ENCODE data around the gene ENGASE.

Gene ENGASE

GRCh38 chr17:79125503-79125902 lies 50.9 kb downstream of the ENGASE start:
- Histone ChIP-seq H3K4me1 (peaks cover 0 to 39% (median 28%) of the 10 kb centered on the region in 10 experiments; a peak in 14 of 20 replicates), H3K9me3 (replicated peaks in 1 of 11) (no peaks in the 10 kb centered on the region), H3K4me3 (no peak overlapping the region), H3K9ac (no peak overlapping the region), H3K27me3 (peaks cover 7 to 41% (median 27%) of the 10 kb centered on the region in 11 experiments; a peak in 15 of 22 replicates), H3K4me2 (no peak overlapping the region), H3K36me3 (no peaks in the 10 kb centered on the region), H4K20me1 (peaks cover 0 to 45% (median 0%) of the 10 kb centered on the region in 11 experiments; a peak in 6 of 22 replicates), H3K27ac (no peak overlapping the region)
- TF ChIP-seq Cebpa-rat (IDR thresholded peaks at IDR 0.05): no peak

- TF ChIP-seq Cebpa-rat (IDR thresholded peaks at IDR 0.05): no peak
- Histone ChIP-seq H3K9ac (no peak overlapping the region), H4K20me1 (peaks cover 0 to 52% (median 0%) of the 10 kb centered on the region in 11 experiments; a peak in 6 of 22 replicates), H3K27me3 (peaks cover 7 to 41% (median 27%) of the 10 kb centered on the region in 11 experiments; a peak in 15 of 22 replicates), H3K4me1 (peaks cover 0 to 45% (median 34%) of the 10 kb centered on the region in 10 experiments; a peak in 14 of 20 replicates), H3K4me3 (no peak overlapping the region), H3K27ac (no peak overlapping the region), H3K36me3 (no peaks in the 10 kb centered on the region), H3K4me2 (no peak overlapping the region), H3K9me3 (replicated peaks in 1 of 11) (no peaks in the 10 kb centered on the region)
These were observed 51.5 kb downstream of the ENGASE start for GRCh38 chr17:79126139-79126538.

- Histone ChIP-seq H3K4me3 (no peak overlapping the region), H3K27me3 (peaks cover 7 to 51% (median 27%) of the 10 kb centered on the region in 11 experiments; a peak in 16 of 22 replicates), H3K9me3 (replicated peaks in 1 of 11) (no peaks in the 10 kb centered on the region), H4K20me1 (peaks cover 0 to 54% (median 4%) of the 10 kb centered on the region in 11 experiments; a peak in 10 of 22 replicates), H3K36me3 (no peaks in the 10 kb centered on the region), H3K4me2 (peak overlapping the region in 8 of 11 experiments; percentile 6 to 57 (median 45); a peak in 11 of 22 replicates), H3K4me1 (peaks cover 4 to 53% (median 40%) of the 10 kb centered on the region in 10 experiments), H3K27ac (no peak overlapping the region), H3K9ac (no peak overlapping the region)
- TF ChIP-seq Cebpa-rat (IDR thresholded peaks at IDR 0.05): no peak
These were observed 53.0 kb downstream of the ENGASE start for GRCh38 chr17:79127534-79128135.

- TF ChIP-seq Cebpa-rat (IDR thresholded peaks at IDR 0.05): no peak
- Histone ChIP-seq H3K27ac (no peak overlapping the region), H3K9ac (no peak overlapping the region), H3K36me3 (no peaks in the 10 kb centered on the region), H3K4me3 (no peak overlapping the region), H3K9me3 (replicated peaks in 1 of 11) (no peaks in the 10 kb centered on the region), H3K27me3 (peaks cover 7 to 61% (median 31%) of the 10 kb centered on the region in 11 experiments; a peak in 16 of 22 replicates), H3K4me2 (peak overlapping the region in 8 of 11 experiments; percentile 20 to 99 (median 56); a peak in 11 of 22 replicates), H4K20me1 (peaks cover 0 to 69% (median 13%) of the 10 kb centered on the region in 11 experiments; a peak in 10 of 22 replicates), H3K4me1 (peaks cover 9 to 72% (median 59%) of the 10 kb centered on the region in 10 experiments)
These were observed 54.9 kb downstream of the ENGASE start for GRCh38 chr17:79129523-79129922.

- Histone ChIP-seq H3K27me3 (peaks cover 7 to 61% (median 31%) of the 10 kb centered on the region in 11 experiments; a peak in 16 of 22 replicates), H3K36me3 (no peaks in the 10 kb centered on the region), H3K9ac (no peak overlapping the region), H3K4me1 (peaks cover 9 to 84% (median 71%) of the 10 kb centered on the region in 10 experiments), H3K9me3 (replicated peaks in 1 of 11) (no peaks in the 10 kb centered on the region), H4K20me1 (peaks cover 0 to 73% (median 14%) of the 10 kb centered on the region in 11 experiments; a peak in 10 of 22 replicates), H3K4me3 (no peak overlapping the region), H3K27ac (no peak overlapping the region), H3K4me2 (peak overlapping the region in 8 of 11 experiments; percentile 20 to 99 (median 56); a peak in 13 of 22 replicates)
- TF ChIP-seq Cebpa-rat (IDR thresholded peaks at IDR 0.05): no peak
These were observed 56.1 kb downstream of the ENGASE start for GRCh38 chr17:79130536-79131273.

GRCh38 chr17:79131274-79131635 lies 56.6 kb downstream of the ENGASE start:
- H3K4me1 ChIP-seq: peaks cover 9 to 89% (median 76%) of the 10 kb centered on the region in 10 experiments
- no peaks in the 10 kb centered on the region for H3K9me3 ChIP-seq (replicated peaks in 1 of 11)
- H3K27ac ChIP-seq: no peak overlapping the region
- no peak overlapping the region for H3K9ac ChIP-seq
- TF ChIP-seq Cebpa-rat (IDR thresholded peaks at IDR 0.05): no peak
- no peak overlapping the region for H3K4me3 ChIP-seq
- peaks cover 0 to 72% (median 15%) of the 10 kb centered on the region in 11 experiments; a peak in 10 of 22 replicates for H4K20me1 ChIP-seq
- peaks cover 7 to 61% (median 31%) of the 10 kb centered on the region in 11 experiments; a peak in 16 of 22 replicates for H3K27me3 ChIP-seq
- no peaks in the 10 kb centered on the region for H3K36me3 ChIP-seq
- peak overlapping the region in 6 of 11 experiments; percentile 48 to 99 (median 76); a peak in 10 of 22 replicates for H3K4me2 ChIP-seq

- Histone ChIP-seq H3K4me1 (peaks cover 9 to 94% (median 81%) of the 10 kb centered on the region in 10 experiments), H3K36me3 (no peaks in the 10 kb centered on the region), H4K20me1 (peaks cover 0 to 72% (median 15%) of the 10 kb centered on the region in 11 experiments; a peak in 10 of 22 replicates), H3K4me3 (no peak overlapping the region), H3K9me3 (replicated peaks in 1 of 11) (no peaks in the 10 kb centered on the region), H3K4me2 (peak overlapping the region in 7 of 11 experiments; percentile 49 to 99 (median 87); a peak in 10 of 22 replicates), H3K27ac (no peak overlapping the region), H3K27me3 (peaks cover 7 to 62% (median 34%) of the 10 kb centered on the region in 11 experiments; a peak in 16 of 22 replicates), H3K9ac (no peak overlapping the region)
- no peak for TF ChIP-seq Cebpa-rat (IDR thresholded peaks at IDR 0.05)
These were observed 57.1 kb downstream of the ENGASE start for GRCh38 chr17:79131701-79132100.

- Histone ChIP-seq H4K20me1 (peaks cover 0 to 68% (median 15%) of the 10 kb centered on the region in 11 experiments; a peak in 10 of 22 replicates), H3K9me3 (replicated peaks in 1 of 11) (no peaks in the 10 kb centered on the region), H3K4me3 (peak overlapping the region in 3 of 10 experiments; percentile 25 to 34 (median 31); a peak in 3 of 20 replicates), H3K4me2 (peak overlapping the region; percentile 61 to 99 (median 87)), H3K9ac (peak overlapping the region in 6 of 11 experiments; percentile 8 to 62 (median 32); a peak in 7 of 22 replicates), H3K4me1 (peaks cover 12 to 100% (median 87%) of the 10 kb centered on the region in 10 experiments), H3K27me3 (peaks cover 7 to 62% (median 35%) of the 10 kb centered on the region in 11 experiments; a peak in 17 of 22 replicates), H3K27ac (peak overlapping the region in 1 of 11 experiments; percentile 11; a peak in 2 of 22 replicates), H3K36me3 (no peaks in the 10 kb centered on the region)
- TF ChIP-seq Cebpa-rat (IDR thresholded peaks at IDR 0.05): no peak
These were observed 57.8 kb downstream of the ENGASE start for GRCh38 chr17:79132271-79133064.

Measured in BLaER1 treated with 17β-estradiol and CSF1 and Interleukin-3, amounts not matched to agents 10 nM and 100 nM (cell line).